ENCODE measurements around the gene ENTPD7. TPM values are rescaled to one million over a fixed set of nuclear protein-coding genes. Genes with fewer than 3 reads are reported as not detected.

The ENTPD7 gene
- total and polyA plus RNA-seq, 10 of the 15 experiments (the other 5 are each of a cell fraction or from before 2014, with no cell fraction given), result 0.73 to 6.7 (median 5.2) TPM

GRCh38 chr10:99671386-99671785 is 12.1 kb downstream of the ENTPD7 start (continued):
- no peak for TF ChIP-seq NFIC (IDR thresholded peaks at IDR 0.05; ENCODE audit: low read depth, low read length)

- WGBS (ENCODE audit: insufficient coverage, insufficient replicate concordance, low lambda C conversion rate, missing lambda C conversion rate), result 98% methylated on average over 2 of the region's 2 CpGs
- ChIA-PET CTCF (no interaction called here), SMC1A (ENCODE audit: uncharacterized antibody, unreplicated experiment) (interaction anchor here (0.6 to 1.2 kb wide), 4 partner anchors 9 to 836 kb away, joined by 3 to 5 read pairs (median 3); no protein-coding TSS in a partner anchor), POLR2A (no interaction called here), RAD21 (ENCODE audit: unreplicated experiment) (no interaction called here)
- H3K4me3 ChIP-seq, result no peak overlapping the region
- intact Hi-C loops (cut with micrococcal nuclease; ENCODE audit: unreplicated experiment), result no loop called here
- no peak overlapping the region for H3K9ac ChIP-seq (ENCODE audit: control insufficient read depth, insufficient read depth, low read length)
- H3K9me3 ChIP-seq (replicated peaks; ENCODE audit: control insufficient read depth, insufficient read depth, low read length), result no peaks in the 10 kb centered on the region
- H3K79me2 ChIP-seq (ENCODE audit: control insufficient read depth, insufficient read depth, low read length), result no peaks in the 10 kb centered on the region
- TF ChIP-seq MXI1 (IDR thresholded peaks at IDR 0.05; ENCODE audit: low read depth, low read length), result no peak
- TF ChIP-seq ZBTB4 (CRISPR knock-in tag; IDR thresholded peaks at IDR 0.05), result no peak
- TF ChIP-seq USF1 (IDR thresholded peaks at IDR 0.05; ENCODE audit: borderline replicate concordance, extremely low read length, insufficient read depth, low read depth, low read length), result no peak
- TF ChIP-seq POLR2AphosphoS2 (IDR thresholded peaks at IDR 0.05; ENCODE audit: low read depth, low read length), result no peak
- no peak for TF ChIP-seq NR2C1 (IDR thresholded peaks at IDR 0.05)
- TF ChIP-seq IKZF1 (conservative IDR thresholded peaks at IDR 0.05), result no peak
- TF ChIP-seq KLF5 (IDR thresholded peaks at IDR 0.05; ENCODE audit: partially characterized antibody), result no peak
- no peak for TF ChIP-seq SMC3 (IDR thresholded peaks at IDR 0.05; ENCODE audit: borderline replicate concordance, low read length)
- no peak for TF ChIP-seq HDAC2 (IDR thresholded peaks at IDR 0.05)
- no peak for TF ChIP-seq YY1 (IDR thresholded peaks at IDR 0.05; ENCODE audit: low read depth, low read length)
- H3K27ac ChIP-seq (ENCODE audit: control insufficient read depth, insufficient read depth), result no peak overlapping the region
- H3K36me3 ChIP-seq (ENCODE audit: control insufficient read depth in 2 of 2, insufficient read depth in 2 of 2, low read length in 1 of 2), result no peaks in the 10 kb centered on the region
- H3K27me3 ChIP-seq (replicated peaks in 1 of 2; ENCODE audit: control insufficient read depth in 2 of 2, insufficient read depth in 2 of 2, low read length in 1 of 2), result no peaks in the 10 kb centered on the region
- FAIRE-seq, result no peak
- H3K4me1 ChIP-seq (ENCODE audit: control insufficient read depth, insufficient read depth, low read length), result no peaks in the 10 kb centered on the region
- H2AFZ ChIP-seq (ENCODE audit: control insufficient read depth, low read depth, low read length), result no peak overlapping the region
- in situ Hi-C loops (cut with MboI), result no loop called here
- no peak overlapping the region for H3K4me2 ChIP-seq (ENCODE audit: control insufficient read depth, insufficient read depth)
- DNase-seq (ENCODE audit: low read depth, low spot score), result no peak
- no peaks in the 10 kb centered on the region for H4K20me1 ChIP-seq (ENCODE audit: control insufficient read depth, insufficient read depth)
- no peak for ATAC-seq
- BruUV-seq (replicated peaks), result no TSS peak
Measured at GRCh38 chr10:99672884-99673283, 13.6 kb downstream of the ENTPD7 start.
